OCI-LY7 (cell line): Measurements from ENCODE around the gene ACTL7A.

Experiments
- EZH2phosphoT487 ChIP-seq: fragments of 200-600 bp; sonication (generic); IDR thresholded peaks from 2 replicates; pipeline ENCODE4 v1.6.1; 2018; ENCODE audit warnings: low read depth, borderline replicate concordance, mild to moderate bottlenecking, mixed run types, antibody characterized with exemption, low read length, moderate library complexity, mixed read lengths
- TF ChIP-seq, protein P1 (sequence below): fragments of 200-600 bp; sonication (generic); conservative IDR thresholded peaks from 2 replicates; pipeline ENCODE4 v1.5.1; 2014; ENCODE audit warnings: mild to moderate bottlenecking, antibody characterized with exemption, low read length, moderate library complexity, mixed read lengths

GRCh38 chr9:108815156-108815555, 46.9 kb upstream of the ACTL7A start:
- TF ChIP-seq, protein P1, sequence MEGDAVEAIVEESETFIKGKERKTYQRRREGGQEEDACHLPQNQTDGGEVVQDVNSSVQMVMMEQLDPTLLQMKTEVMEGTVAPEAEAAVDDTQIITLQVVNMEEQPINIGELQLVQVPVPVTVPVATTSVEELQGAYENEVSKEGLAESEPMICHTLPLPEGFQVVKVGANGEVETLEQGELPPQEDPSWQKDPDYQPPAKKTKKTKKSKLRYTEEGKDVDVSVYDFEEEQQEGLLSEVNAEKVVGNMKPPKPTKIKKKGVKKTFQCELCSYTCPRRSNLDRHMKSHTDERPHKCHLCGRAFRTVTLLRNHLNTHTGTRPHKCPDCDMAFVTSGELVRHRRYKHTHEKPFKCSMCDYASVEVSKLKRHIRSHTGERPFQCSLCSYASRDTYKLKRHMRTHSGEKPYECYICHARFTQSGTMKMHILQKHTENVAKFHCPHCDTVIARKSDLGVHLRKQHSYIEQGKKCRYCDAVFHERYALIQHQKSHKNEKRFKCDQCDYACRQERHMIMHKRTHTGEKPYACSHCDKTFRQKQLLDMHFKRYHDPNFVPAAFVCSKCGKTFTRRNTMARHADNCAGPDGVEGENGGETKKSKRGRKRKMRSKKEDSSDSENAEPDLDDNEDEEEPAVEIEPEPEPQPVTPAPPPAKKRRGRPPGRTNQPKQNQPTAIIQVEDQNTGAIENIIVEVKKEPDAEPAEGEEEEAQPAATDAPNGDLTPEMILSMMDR: no peak
- TF ChIP-seq EZH2phosphoT487: no peak
